NCI-H226 (cell line): ENCODE results near the gene TCP11.

ENCODE experiments used
- DNase-seq: peaks from one replicate; pipeline ENCODE4 v3.0.0-alpha.2; 2015

TCP11 gene

DNA sequence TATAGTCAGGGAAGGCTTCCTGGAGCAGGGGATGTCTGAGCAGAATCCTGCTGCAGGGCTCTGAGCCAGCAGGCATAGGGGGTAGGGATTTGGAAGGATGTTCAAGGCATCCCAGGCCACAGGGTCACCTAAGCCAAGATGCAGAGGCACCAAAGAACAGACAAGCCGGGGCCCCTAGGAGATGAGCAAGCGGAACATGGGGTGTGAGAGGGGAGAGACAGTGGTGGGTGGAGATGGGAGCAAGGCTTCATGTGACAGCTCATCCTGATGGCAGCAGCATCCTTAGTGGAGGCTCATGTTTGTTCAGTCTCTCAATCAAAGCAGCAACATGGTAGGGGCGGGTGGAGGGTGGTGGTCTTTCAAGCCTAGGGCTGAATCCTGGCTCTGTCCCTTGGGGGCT, 29.8 kb upstream of the TCP11 start:
- no peak for DNase-seq

GRCh38 chr6:35170166-35170565, 29.0 kb upstream of the TCP11 start:
- no peak for DNase-seq

- DNase-seq, result no peak
Observed at GRCh38 chr6:35168461-35168861, 27.3 kb upstream of the TCP11 start.

- no peak for DNase-seq
Observed at GRCh38 chr6:35167505-35167904, 26.4 kb upstream of the TCP11 start.

DNA sequence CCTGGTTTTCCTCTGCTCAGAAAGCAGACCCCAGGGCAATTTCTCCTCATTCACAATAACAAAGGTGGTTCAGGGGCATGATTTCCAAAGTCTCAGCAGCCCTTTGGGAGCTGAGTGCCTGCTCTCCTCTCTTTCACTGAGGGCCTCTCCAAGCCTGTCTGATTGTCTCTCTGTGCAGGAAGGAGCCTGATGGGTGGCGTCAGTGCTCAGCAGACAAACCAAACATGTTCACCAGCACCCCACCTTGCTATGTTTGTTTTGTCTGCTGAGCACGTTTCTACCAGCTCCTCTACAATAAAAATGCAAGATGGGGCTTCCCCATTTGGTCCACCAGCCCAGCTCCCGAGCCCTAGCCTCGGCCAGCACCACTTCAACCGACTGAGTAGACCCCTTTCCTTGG, 25.4 kb upstream of the TCP11 start:
- no peak for DNase-seq

DNA sequence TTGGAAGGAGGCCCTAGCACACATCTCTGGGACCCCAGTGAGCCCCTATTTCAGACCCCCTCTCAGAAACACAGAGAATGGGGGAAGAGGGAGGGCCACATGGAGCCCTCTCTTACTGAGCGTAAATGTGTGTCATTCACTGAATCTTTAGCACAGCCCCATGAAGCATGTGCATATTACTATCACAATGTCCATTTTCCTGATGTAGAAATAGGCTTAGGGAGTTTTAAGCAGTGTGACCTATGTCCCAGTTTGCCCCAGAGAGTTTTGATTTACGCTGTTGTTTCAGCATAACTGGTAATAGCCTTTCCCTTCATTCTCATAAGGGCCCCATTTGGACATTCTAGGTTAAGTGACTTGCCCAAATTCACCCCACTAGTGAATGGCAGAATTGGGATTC, 25.0 kb upstream of the TCP11 start:
- no peak for DNase-seq

DNA sequence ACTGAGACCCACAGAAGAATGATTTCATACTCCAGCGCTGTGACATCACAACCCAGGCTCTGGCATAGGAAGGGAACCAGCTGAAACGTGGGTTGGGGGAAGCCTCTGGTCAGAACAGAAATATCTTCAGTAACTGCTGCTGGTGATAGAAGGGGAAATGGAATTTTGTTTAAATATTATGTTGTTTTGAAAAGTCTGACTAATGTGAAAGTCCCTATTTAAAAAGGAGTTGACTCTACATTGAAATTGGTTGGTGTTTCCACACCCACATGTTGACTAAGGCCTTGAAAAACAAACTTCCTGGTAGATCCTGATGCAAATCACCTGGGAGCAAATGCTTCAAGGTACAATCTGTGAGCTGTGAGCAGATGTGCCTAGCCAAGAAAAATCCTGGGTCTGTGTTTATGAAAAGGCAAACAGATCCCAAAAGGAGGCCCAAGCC, 24.5 kb upstream of the TCP11 start:
- no peak for DNase-seq

- no peak for DNase-seq
Observed at GRCh38 chr6:35164868-35165267, 23.7 kb upstream of the TCP11 start.

DNA sequence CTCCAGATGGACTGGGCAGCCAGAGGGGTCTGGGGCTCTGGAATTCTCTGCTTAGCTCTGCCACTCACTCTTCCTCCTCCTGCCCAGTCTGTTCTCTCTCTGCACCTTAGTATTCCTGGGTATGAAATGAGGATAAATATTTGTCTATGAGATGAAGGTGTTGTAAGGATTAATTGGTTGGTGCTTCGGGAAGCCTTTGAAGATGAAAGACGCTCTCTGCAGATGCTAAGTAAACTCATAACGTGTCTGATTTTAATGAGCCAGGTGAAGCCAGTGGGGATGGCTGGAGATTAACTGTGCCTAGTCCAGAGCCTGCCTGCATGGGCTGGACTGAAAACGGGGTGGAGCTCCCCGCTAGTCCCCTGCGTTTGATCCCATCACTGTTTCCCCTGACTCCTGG, 23.1 kb upstream of the TCP11 start:
- DNase-seq, result no peak

- DNase-seq, result no peak
Observed at GRCh38 chr6:35163836-35164235, 22.7 kb upstream of the TCP11 start.

DNA sequence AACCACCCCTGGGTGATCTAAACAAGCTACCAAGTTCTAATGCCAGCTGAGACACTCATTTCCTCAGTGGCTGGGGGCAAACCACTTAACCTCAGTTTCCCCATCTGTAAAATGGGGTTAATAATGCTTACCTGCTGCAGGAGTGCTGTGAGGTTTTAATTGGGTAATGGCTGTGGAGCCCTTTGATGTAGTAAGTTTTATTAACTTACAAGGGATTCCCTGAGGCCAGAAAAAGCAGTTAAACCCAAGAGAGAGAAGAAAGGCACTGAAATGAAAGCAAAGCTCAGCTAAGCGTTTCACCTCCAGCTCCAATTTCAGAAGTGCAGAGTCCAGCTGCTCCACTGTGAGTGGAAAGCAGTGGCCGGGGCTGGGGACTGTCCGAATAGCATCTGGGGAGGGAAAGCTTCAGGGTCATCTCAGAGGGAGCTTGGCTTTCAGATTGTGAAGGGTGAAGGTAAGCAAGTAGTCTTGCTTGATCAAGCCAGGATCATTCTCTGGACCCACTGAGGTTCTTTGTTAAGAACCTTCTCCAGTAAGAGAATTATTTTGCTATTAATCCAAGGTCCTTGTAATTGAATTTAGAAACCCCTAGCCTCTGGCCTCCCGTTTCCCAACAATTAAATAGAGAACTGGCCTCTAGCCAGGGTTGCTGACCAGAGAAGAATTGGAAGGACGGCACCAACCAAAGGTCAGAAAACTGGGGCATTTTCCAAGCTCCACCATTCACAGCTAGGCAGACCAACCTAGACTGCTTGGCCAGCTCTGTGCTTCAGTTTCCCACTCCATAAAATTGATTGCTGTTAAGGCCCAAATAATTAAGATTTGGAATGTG, 20.9 kb upstream of the TCP11 start:
- no peak for DNase-seq

DNA sequence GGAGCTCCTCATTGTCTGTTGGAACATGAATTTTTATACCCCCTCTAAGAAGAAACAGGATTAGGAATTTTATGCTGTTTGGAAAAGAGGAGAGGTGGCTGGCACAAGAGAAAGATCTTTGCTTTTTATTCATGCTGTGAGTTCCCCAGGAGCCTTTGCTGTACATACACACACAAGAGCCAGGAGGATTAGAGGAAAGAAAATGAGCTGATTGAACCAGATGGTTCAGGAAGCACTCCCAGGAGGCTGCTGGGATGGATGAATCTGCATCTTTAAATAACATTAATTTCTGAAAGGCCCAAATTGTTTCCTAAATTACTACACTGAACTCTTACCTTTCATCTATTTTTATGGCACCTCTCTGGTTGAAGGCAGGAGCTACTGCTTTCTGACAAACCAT, 20.1 kb upstream of the TCP11 start:
- DNase-seq, result no peak

DNA sequence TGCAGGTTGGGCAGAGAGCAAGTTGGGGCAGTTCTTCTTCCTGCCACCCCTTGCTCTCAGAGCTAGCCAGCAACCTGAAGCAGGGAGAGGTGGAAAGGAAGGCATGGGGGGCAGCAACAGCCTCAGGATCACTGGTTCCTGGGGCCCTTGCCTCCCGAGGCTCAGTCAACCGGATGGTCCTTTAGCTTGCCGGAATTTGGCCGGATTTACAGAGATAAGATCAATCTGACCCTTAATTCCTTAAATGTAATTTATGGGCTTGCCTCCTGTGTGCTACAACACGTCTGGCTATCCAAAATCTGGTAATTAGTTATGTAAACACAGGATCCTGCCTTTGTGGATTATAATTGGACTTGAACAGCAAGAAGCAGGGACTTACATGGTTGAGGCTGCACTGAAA, 19.5 kb upstream of the TCP11 start:
- DNase-seq, result no peak

- no peak for DNase-seq
Observed at GRCh38 chr6:35158520-35158919, 17.4 kb upstream of the TCP11 start.

DNA sequence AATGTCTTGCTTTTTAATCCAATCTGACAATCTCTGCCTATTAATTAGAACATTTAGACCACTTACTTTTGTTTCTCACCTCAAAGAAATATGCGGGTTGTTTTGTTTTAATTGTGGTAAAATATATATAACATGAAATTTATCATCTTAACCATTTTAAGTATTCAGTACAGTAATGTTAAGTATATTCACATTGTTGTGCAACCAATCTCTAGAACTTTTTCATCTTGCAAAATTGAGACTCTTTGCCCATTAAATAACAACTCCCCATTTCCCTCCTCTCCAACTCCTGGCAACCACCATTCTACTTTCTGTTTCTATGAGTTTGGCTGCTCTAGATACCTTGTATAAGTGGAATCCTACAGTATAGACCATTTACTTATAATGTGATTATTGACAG, 13.8 kb upstream of the TCP11 start:
- no peak for DNase-seq

GRCh38 chr6:35154262-35154661, 13.1 kb upstream of the TCP11 start:
- no peak for DNase-seq

GRCh38 chr6:35152067-35152707, 11.0 kb upstream of the TCP11 start:
- no peak for DNase-seq

- DNase-seq, result no peak
Observed at GRCh38 chr6:35151466-35151865, 10.3 kb upstream of the TCP11 start.

- no peak for DNase-seq
Observed at GRCh38 chr6:35149891-35150566, 8.9 kb upstream of the TCP11 start.

DNA sequence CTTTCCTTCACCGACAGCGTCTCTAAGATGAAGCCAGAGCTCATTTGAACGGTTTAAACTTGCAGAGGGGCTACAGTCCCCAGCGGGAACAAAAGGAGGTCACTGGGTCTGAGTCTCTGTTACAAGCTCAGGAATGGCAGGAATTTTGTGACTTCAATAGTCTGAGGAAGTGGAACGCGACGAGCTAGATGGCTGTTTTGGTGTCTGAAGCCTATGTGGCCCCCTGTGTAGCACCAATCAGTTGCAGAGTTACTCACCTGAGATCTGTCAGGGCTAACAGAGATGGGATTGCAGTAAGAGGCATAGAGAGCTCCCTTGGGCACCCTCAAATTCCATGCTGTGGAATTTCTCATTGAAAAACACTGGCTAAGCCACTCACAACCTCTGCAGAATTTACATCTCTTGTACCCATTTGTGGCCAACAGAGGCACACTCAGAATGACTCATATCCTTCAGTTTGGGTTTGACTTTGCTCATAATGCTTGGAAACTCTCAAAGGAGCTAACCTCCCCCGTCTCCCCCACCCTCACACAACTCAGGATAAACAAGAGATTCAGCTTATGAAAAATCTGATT, 7.1 kb upstream of the TCP11 start:
- no peak for DNase-seq

DNA sequence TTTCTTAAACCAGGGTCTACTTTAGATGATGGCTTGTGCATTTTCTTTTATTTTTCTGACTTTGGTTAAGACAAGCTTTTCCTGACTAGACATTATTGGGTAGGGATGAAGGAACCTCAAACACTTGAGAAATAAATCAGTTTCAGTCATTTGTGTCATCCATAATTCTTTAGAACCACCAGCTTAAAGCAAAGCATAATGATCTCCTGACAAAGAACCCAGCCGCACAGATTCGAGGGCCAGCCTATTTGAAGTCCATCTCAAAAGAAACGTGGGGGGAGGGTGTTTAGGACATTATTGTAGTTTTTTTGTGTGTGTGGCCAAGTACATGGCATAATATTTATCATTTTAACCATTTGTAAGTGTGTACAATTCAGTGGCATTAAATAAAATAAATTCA, 6.3 kb upstream of the TCP11 start:
- DNase-seq, result no peak

GRCh38 chr6:35147026-35147425, 5.9 kb upstream of the TCP11 start:
- DNase-seq, result no peak

DNA sequence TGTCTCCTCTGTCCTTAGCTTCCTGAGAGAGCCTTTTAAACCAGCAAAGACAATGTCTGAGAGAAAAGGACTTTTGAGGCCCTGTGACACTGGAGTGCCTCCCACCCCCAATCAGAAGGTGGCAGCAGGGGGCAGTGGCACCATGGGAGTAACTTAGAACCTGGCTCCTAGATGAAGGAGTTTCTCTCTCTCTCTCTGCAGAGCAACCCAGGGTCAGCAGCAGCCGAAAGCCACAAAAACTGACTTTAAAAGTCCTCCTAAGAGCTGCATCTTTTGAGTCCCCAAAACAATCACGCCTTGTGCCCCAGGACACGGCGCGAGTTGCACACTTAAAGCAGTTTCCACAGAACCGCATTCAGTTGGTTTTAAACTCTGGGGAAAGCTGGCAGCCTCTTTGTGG, 5.3 kb upstream of the TCP11 start:
- DNase-seq, result no peak

GRCh38 chr6:35145757-35146156, 4.6 kb upstream of the TCP11 start:
- no peak for DNase-seq
